ENCODE results near the gene DNPH1.

The DNPH1 gene

DNA sequence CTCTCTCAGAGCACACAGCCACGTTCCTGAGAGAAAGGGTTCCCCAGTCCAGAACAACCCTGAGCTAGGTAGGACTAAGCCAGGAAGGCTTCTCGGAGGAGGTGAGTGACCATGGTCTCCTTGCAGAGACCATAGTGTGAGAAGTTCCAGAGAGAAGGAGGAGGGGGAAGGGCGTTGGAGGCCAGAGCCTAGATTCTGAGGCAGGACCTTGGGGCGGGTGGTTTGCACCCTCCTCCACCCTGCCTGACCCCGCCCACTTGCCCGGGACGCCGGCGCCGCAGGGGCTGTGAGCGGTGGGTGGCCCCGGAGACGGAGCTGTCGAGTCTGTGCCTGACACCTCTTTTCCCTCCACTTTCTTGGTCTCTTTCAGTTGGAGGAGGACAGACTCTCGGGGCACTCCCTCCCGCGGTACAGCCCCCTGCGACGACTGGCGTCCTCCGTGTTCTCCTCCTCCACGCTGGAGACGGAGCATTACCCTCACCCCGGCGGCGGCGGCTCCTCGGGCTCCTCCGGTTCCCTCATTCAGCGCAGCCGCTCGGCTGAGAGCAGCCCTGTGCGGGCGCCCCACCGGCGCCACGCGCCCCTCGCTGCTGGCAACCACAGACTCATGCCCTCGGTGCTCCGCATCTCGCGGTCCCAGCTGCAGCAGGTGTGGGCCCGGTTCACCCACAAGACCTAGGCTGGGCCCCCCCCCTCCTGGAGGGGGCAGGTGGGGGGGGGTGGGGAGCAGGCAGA is 40.2 kb upstream of the DNPH1 start:
- H3K4me1 Mint-ChIP-seq (ENCODE audit: low read depth) = peaks cover 21% of the 10 kb centered on the region
- peaks cover 73% of the 10 kb centered on the region for H3K27me3 Mint-ChIP-seq
- no peaks in the 10 kb centered on the region for H3K36me3 Mint-ChIP-seq (ENCODE audit: low read depth)
- intact Hi-C loops (cut with micrococcal nuclease) = no loop called here
- peak overlapping the region; percentile 72 for H3K4me3 Mint-ChIP-seq
- H3K9me3 Mint-ChIP-seq = no peaks in the 10 kb centered on the region
- H3K27ac Mint-ChIP-seq = no peak overlapping the region

DNA sequence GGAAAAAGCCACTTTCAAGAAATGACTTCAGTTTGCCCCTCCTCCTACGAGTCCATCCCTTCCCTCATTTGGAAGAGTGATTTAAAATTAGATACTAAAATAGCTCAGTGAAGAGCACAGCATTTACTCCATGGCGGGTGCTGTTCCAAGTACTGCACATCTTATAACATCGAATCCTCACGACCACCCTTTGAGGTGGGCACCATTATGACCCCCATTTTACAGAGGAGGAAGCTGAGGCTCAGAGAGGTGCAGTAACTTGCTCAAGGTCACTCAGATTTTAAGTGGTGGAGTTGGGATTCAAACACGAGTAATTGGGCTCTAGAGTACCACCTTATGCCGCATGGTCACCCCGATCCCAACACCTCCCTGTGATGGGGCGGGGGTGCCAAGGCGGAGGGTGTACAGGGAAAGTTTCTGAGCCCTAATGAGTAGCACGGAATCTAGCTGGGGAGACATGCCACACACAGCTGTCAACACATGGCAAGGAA is 39.5 kb upstream of the DNPH1 start:
- intact Hi-C loops (cut with micrococcal nuclease) = no loop called here
- Mint-ChIP-seq H3K27me3 (peaks cover 69% of the 10 kb centered on the region), H3K9me3 (no peaks in the 10 kb centered on the region), H3K27ac (no peak overlapping the region), H3K4me1 (ENCODE audit: low read depth) (peaks cover 16% of the 10 kb centered on the region), H3K36me3 (ENCODE audit: low read depth) (no peaks in the 10 kb centered on the region), H3K4me3 (peak overlapping the region; percentile 72)

DNA sequence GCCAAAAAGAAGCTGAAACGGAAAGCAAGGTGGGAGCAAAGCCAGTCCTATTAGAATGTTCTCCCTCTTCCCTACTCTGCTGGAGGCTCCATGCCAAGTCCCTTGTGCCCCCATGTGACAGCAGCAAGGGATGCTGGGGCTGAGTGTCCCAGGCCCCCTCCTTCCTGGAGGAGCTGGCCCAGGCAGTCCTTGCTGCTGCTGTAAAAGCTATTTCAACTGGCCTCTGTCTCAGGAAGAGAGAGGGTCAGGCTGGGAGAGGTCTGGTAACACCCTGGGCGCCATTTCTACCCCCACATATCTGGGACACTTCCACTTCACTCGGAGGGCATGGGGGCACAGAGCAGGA is 39.0 kb upstream of the DNPH1 start:
- intact Hi-C loops (cut with micrococcal nuclease) = no loop called here
- H3K9me3 Mint-ChIP-seq = no peaks in the 10 kb centered on the region
- no peak overlapping the region for H3K4me3 Mint-ChIP-seq
- no peaks in the 10 kb centered on the region for H3K36me3 Mint-ChIP-seq (ENCODE audit: low read depth)
- H3K27ac Mint-ChIP-seq = no peak overlapping the region
- peaks cover 65% of the 10 kb centered on the region for H3K27me3 Mint-ChIP-seq
- peaks cover 19% of the 10 kb centered on the region for H3K4me1 Mint-ChIP-seq (ENCODE audit: low read depth)

DNA sequence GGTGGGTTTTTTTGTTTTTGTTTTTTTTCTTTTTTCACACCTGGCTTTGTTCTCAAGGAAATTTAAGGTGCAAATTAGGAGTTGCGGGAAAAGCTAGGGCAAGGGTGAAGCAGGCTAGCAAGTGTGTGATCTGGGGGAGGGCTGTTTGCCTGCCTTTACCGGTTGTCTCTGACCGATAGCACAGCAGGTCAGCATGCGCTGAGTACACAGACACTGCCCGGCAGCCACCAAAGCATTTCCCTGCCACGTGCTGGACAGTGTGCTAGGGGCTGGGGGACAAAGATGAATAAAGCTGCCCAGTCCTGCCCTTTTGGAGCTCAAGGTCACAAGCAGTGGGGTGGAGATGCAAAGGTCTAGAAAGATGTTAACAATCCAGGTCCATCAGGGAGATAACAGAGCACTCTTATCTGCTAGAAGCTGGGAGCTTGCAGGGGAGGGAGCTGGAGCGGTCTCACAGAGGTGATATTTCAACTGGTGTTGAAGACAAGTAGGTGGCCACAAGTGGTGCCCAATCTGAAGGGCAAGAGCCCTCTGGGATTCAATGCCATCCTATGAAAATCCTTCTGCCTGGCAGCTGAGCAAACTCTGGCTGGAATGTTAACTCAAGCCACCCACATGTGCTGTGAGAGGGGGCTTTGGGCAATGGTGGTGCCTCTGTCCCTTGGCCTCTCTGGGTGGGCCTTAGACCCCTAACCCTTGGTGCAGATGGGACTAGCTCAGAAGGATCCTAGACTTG is 38.5 kb upstream of the DNPH1 start:
- peaks cover 59% of the 10 kb centered on the region for H3K27me3 Mint-ChIP-seq
- no peaks in the 10 kb centered on the region for H3K9me3 Mint-ChIP-seq
- intact Hi-C loops (cut with micrococcal nuclease) = no loop called here
- H3K4me1 Mint-ChIP-seq (ENCODE audit: low read depth) = peaks cover 19% of the 10 kb centered on the region
- no peak overlapping the region for H3K4me3 Mint-ChIP-seq
- no peaks in the 10 kb centered on the region for H3K36me3 Mint-ChIP-seq (ENCODE audit: low read depth)
- no peak overlapping the region for H3K27ac Mint-ChIP-seq

DNA sequence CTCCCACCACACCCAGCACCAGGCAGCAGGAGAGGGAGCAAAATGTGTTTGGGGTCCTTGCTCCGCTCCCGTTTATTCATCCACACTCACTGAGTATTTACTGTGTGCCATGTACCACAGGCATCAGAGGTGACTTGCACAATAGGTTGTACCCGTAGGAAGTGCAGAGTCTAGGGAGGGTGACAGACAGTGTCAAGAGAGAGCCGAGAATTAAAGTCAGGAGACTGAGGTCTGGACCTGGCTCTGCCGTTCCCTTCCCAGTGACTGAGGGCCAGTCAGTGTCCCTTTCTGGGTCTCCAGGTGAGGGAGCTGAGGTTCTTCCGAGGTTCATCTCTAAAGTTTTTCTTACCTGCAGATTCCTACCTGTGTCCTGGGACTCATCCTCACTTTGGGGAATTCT is 36.3 kb upstream of the DNPH1 start:
- Mint-ChIP-seq H3K4me3 (no peak overlapping the region), H3K4me1 (ENCODE audit: low read depth) (peaks cover 19% of the 10 kb centered on the region), H3K27ac (no peak overlapping the region)

DNA sequence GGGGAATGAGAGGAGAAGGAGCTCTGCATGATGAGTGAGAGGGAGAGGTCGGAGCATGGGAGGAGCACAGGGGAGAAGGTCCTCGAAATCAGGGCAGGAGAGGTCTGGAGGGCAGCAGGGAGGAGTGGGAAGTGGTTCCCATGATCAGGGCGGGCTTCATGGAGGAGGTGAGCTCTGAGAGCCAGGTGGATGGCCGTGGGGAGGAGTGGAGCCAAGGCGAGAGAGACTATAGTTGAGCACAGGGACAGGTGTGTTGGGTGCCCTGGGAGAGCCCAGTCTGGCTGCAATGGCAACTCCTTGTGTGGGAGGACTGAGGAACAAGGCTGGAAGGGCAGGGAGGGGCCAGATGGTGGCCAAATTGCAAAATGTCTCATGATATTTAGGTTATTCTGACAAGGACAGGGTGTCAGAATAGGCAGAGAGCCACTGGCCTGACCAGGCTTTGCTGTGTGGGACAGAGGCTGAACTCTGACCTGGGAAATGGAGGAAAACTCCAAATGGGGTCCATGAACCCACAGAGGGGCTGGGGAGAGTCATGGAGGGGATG is 35.4 kb upstream of the DNPH1 start:
- no peak overlapping the region for H3K27ac Mint-ChIP-seq
- no peaks in the 10 kb centered on the region for H3K36me3 Mint-ChIP-seq (ENCODE audit: low read depth)
- peaks cover 19% of the 10 kb centered on the region for H3K4me1 Mint-ChIP-seq (ENCODE audit: low read depth)
- no peak overlapping the region for H3K4me3 Mint-ChIP-seq
- peaks cover 31% of the 10 kb centered on the region for H3K27me3 Mint-ChIP-seq
- H3K9me3 Mint-ChIP-seq = no peaks in the 10 kb centered on the region
- intact Hi-C loops (cut with micrococcal nuclease) = no loop called here

More for the DNA sequence above, 36.3 kb upstream of the DNPH1 start:
- Mint-ChIP-seq H3K27me3 (peaks cover 40% of the 10 kb centered on the region), H3K9me3 (no peaks in the 10 kb centered on the region), H3K36me3 (ENCODE audit: low read depth) (no peaks in the 10 kb centered on the region)
- intact Hi-C loops (cut with micrococcal nuclease) = no loop called here

DNA sequence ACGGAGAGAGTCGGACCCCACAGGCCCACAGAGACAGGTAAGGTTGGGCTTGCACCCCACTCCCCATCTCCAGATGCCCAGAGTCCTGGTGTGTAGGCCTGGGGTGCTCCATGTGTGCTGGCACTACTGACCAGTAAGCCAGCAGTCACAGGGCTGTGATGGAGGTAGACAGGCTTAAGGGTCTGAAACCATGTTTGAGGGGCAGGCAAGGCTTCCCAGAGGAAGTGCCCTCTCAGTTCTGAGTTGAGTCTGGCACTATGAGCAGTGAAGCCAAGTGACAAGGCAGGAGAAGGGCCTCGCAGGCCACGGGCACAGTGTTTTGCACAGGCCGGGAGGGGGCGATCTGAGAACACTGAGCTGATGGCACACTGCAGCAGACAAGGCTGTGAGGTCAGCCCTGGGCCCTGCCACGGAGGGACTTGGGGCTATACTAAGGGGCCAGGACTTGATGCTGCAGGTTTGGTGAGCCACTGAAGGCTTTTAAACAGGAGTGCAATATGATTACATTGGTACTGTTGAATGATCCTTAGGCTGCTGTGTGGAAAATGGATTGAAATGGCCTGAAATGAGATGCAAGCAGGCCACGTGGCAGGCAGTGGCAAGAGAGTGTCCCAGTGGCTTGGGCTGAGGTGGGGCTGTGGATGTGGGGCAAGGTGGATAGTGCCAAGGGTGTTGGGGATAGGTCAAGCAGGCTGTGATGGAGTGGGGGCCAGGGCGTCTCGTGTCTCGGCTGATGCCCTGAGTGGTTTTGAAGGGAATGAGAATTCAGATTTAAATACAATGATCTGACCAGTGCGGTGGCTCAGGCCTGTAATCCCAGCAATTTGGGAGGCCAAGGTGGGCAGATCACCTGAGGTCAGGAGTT is 34.3 kb upstream of the DNPH1 start:
- H3K4me3 Mint-ChIP-seq = no peak overlapping the region
- intact Hi-C loops (cut with micrococcal nuclease) = loop anchor here (1.0 to 2.0 kb wide), 3 partner anchors 71 to 243 kb away; no protein-coding TSS in a partner anchor
- no peaks in the 10 kb centered on the region for H3K9me3 Mint-ChIP-seq
- peaks cover 22% of the 10 kb centered on the region for H3K27me3 Mint-ChIP-seq
- H3K4me1 Mint-ChIP-seq (ENCODE audit: low read depth) = peaks cover 7% of the 10 kb centered on the region
- no peaks in the 10 kb centered on the region for H3K36me3 Mint-ChIP-seq (ENCODE audit: low read depth)
- H3K27ac Mint-ChIP-seq = no peak overlapping the region

DNA sequence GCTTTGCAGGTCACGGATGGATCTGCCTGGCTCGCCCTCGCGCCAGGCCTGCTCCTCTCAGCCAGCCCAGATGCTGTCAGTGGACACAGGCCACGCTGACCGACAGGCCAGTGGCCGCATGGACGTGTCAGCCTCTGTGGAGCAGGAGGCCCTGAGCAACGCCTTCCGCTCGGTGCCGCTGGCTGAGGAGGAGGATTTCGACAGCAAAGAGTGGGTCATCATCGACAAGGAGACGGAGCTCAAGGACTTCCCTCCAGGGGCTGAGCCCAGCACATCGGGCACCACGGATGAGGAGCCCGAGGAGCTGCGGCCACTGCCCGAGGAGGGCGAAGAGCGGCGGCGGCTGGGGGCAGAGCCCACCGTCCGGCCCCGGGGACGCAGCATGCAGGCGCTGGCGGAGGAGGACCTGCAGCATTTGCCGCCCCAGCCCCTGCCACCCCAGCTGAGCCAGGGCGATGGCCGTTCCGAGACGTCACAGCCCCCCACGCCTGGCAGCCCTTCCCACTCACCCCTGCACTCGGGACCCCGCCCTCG is 33.6 kb upstream of the DNPH1 start:
- Mint-ChIP-seq H3K27ac (no peak overlapping the region), H3K27me3 (peaks cover 18% of the 10 kb centered on the region), H3K4me3 (no peak overlapping the region), H3K4me1 (ENCODE audit: low read depth) (peaks cover 4% of the 10 kb centered on the region), H3K9me3 (no peaks in the 10 kb centered on the region), H3K36me3 (ENCODE audit: low read depth) (no peaks in the 10 kb centered on the region)
- intact Hi-C loops (cut with micrococcal nuclease) = loop anchor here (1.0 to 2.0 kb wide), 3 partner anchors 72 to 244 kb away; no protein-coding TSS in a partner anchor

DNA sequence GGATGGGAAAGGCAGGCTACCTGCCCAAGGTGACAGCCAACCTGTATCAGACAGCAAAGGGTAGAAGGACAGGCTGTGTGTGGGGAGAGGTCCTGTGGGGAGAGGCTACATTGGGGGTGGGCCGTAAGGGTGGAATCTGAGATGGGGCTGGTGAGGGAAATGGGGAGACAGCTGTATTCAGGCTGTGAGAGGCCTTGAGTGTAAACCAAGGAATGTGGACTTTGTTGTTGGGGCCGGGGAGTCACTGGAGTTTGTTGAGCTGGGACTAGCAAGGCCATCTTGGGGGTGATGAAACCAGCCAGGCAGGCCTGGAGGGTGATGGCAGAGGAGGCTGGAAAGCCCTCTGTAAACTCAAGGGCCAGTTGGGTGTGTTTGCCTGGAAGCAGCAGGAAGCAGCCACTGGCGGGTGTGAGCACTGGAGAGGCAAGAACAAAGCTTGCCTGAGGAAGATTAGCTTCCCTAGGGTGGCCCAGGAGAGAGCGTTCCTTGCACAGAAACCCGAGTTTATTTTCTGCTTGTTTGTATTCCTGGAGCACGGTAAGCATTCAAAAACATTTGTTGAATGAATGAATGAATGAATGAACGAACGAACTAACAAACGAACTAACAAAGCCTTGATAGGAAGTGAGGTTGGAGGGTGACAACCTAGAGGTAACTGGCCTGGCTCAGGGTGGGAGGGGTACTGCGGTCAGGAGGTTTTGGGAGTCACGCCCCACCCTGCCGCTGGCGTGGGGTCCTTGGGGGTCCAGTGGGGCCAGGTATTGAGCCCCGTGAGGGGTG is 32.9 kb upstream of the DNPH1 start:
- intact Hi-C loops (cut with micrococcal nuclease) = loop anchor here (2.0 kb wide), 2 partner anchors 73 to 245 kb away; no protein-coding TSS in a partner anchor
- H3K36me3 Mint-ChIP-seq (ENCODE audit: low read depth) = no peaks in the 10 kb centered on the region
- H3K4me3 Mint-ChIP-seq = no peak overlapping the region
- no peak overlapping the region for H3K27ac Mint-ChIP-seq
- peaks cover 15% of the 10 kb centered on the region for H3K27me3 Mint-ChIP-seq
- H3K4me1 Mint-ChIP-seq (ENCODE audit: low read depth) = peaks cover 9% of the 10 kb centered on the region
- no peaks in the 10 kb centered on the region for H3K9me3 Mint-ChIP-seq

DNA sequence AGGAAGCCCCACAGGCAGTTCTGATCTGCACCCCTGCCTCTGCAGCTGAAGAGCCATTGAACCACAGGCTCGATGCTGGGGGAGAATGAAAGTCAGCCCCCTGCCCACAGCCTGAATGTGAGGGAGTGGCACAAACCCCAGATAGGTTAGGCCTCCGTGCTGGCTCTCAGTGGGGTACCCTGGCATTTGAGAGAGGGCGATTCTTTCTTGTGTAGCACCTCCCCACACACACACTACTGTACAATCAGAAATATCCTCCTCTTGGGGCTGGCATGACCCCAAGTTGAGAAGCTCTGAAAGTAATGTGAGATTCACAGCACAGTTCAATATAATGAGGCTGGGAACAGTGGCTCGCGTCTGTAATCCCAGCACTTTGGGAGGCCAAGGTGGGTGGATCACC is 31.9 kb upstream of the DNPH1 start:
- H3K36me3 Mint-ChIP-seq (ENCODE audit: low read depth) = no peaks in the 10 kb centered on the region
- H3K9me3 Mint-ChIP-seq = no peaks in the 10 kb centered on the region
- peaks cover 14% of the 10 kb centered on the region for H3K27me3 Mint-ChIP-seq
- no peak overlapping the region for H3K4me3 Mint-ChIP-seq
- intact Hi-C loops (cut with micrococcal nuclease) = no loop called here
- peaks cover 12% of the 10 kb centered on the region for H3K4me1 Mint-ChIP-seq (ENCODE audit: low read depth)
- no peak overlapping the region for H3K27ac Mint-ChIP-seq

DNA sequence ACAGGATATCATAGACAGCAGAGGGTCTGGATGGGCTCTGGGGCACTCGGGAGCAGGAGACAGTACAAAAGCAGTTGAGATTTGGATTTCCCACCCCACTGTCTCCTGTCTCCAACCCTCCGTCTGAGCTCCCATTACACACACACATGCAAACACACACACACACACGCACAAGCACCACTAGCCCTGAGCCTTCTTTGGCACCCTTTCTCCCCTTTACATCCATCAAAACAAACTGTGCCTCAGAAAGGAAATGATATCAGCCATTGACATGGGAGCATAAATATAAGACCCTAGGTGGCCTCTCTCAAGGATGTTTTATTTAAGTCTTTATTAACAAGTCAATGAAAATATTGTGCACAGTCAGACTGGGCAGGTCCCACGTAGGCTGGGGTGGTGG is 31.5 kb upstream of the DNPH1 start:
- no peaks in the 10 kb centered on the region for H3K9me3 Mint-ChIP-seq
- no peaks in the 10 kb centered on the region for H3K36me3 Mint-ChIP-seq (ENCODE audit: low read depth)
- H3K27ac Mint-ChIP-seq = no peak overlapping the region
- intact Hi-C loops (cut with micrococcal nuclease) = no loop called here
- peaks cover 15% of the 10 kb centered on the region for H3K27me3 Mint-ChIP-seq
- H3K4me1 Mint-ChIP-seq (ENCODE audit: low read depth) = peaks cover 12% of the 10 kb centered on the region
- H3K4me3 Mint-ChIP-seq = no peak overlapping the region

DNA sequence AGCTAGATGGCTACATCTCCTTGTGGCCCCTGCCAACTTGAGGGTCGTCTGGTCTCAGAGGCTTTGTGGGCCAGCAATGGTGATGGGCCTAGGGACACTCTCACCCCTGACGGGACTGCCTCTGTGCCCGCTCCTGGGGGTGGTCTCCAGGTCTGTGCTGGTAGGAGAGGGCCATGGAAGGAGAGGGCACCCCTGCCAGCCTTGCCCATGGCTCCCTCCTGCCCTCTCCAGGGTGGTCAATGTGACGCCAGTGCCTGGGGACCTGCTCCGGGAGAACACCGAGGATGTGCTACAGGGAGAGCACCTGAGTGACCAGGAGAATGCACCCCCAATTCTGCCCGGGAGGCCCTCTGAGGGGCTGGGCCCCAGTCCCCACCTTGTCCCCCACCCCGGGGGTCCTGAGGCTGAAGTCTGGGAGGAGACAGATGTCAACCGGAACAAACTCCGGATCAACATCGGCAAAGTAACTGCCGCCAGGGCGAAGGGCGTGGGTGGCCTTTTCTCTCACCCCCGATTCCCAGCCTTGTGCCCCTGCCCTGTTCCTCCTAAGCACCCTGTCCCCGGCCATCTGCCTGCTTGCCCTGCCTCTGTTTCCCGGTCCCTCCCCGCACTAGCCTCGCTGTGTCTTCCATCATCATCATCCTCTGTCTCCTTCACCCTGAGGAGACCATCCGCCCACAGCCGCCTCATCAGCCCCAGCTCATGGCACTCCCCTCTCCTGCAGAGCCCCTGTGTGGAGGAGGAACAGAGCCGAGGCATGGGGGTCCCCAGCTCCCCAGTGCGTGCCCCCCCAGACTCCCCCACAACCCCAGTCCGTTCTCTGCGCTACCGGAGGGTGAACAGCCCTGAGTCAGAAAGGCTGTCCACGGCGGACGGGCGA is 29.8 kb upstream of the DNPH1 start:
- no peaks in the 10 kb centered on the region for H3K36me3 Mint-ChIP-seq (ENCODE audit: low read depth)
- H3K4me1 Mint-ChIP-seq (ENCODE audit: low read depth) = peaks cover 12% of the 10 kb centered on the region
- H3K27ac Mint-ChIP-seq = no peak overlapping the region
- intact Hi-C loops (cut with micrococcal nuclease) = no loop called here
- no peak overlapping the region for H3K4me3 Mint-ChIP-seq
- H3K27me3 Mint-ChIP-seq = peaks cover 20% of the 10 kb centered on the region
- H3K9me3 Mint-ChIP-seq = no peaks in the 10 kb centered on the region

Measured in dendritic cell treated with granulocyte-macrophage colony-stimulating factor and Interleukin-4, amounts not matched to agents 40 ng/mL and 50 ng/mL, for 4 days (primary cell).